Pons (tissue), 1 donor: ENCODE data around the gene CEP97.

Experiments used
- DNase-seq: peaks from one replicate; pipeline ENCODE4 v3.0.0-alpha.2; 2016; ENCODE audit warnings: low spot score

The CEP97 gene

GRCh38 chr3:101778385-101779046, 54.1 kb downstream of the CEP97 start:
- DNase-seq, result no peak

- DNase-seq, result peak; percentile 90
These were observed 54.8 kb downstream of the CEP97 start, which contains the start of gene NXPE3 for GRCh38 chr3:101779047-101779821. NXPE3 (plus strand) TSS chr3:101779211; CDS start chr3:101785597, 6,386 bp downstream.

GRCh38 chr3:101779822-101780381, 55.5 kb downstream of the CEP97 start:
- no peak for DNase-seq

- DNase-seq, result peak; percentile 84
These were observed 56.2 kb downstream of the CEP97 start for GRCh38 chr3:101780661-101781060.

- DNase-seq, result peak; percentile 40
These were observed 56.8 kb downstream of the CEP97 start for GRCh38 chr3:101781166-101781565.

GRCh38 chr3:101784855-101785613, 60.6 kb downstream of the CEP97 start:
- DNase-seq, result no peak

- no peak for DNase-seq
These were observed 67.4 kb downstream of the CEP97 start for GRCh38 chr3:101791778-101792177.

GRCh38 chr3:101796077-101796680, 71.8 kb downstream of the CEP97 start:
- DNase-seq, result no peak

- DNase-seq, result no peak
These were observed 76.8 kb downstream of the CEP97 start for GRCh38 chr3:101801174-101801573.

GRCh38 chr3:101802179-101802578, 77.8 kb downstream of the CEP97 start:
- DNase-seq, result no peak

- peak; percentile 88 for DNase-seq
These were observed 78.9 kb downstream of the CEP97 start for GRCh38 chr3:101803173-101803782.

GRCh38 chr3:101803939-101804338, 79.5 kb downstream of the CEP97 start:
- no peak for DNase-seq

GRCh38 chr3:101806491-101806890, 82.1 kb downstream of the CEP97 start:
- no peak for DNase-seq

- no peak for DNase-seq
These were observed 83.5 kb downstream of the CEP97 start for GRCh38 chr3:101807888-101808287.

- DNase-seq, result peak; percentile 53
These were observed 85.0 kb downstream of the CEP97 start for GRCh38 chr3:101809178-101810021.

GRCh38 chr3:101810022-101810418, 85.6 kb downstream of the CEP97 start:
- no peak for DNase-seq

- DNase-seq, result no peak
These were observed 87.5 kb downstream of the CEP97 start for GRCh38 chr3:101811875-101812274.

GRCh38 chr3:101812895-101813294, 88.5 kb downstream of the CEP97 start:
- no peak for DNase-seq

- DNase-seq, result no peak
These were observed 89.5 kb downstream of the CEP97 start for GRCh38 chr3:101813817-101814440.

- no peak for DNase-seq
These were observed 90.4 kb downstream of the CEP97 start for GRCh38 chr3:101814835-101815234.
